Activated naive CD8-positive, alpha-beta T cell treated with anti-CD3 and anti-CD28 coated beads, Interleukin-2, amount 50 U/mL, for 24 hours (primary cell): ENCODE data around the gene ATP7A.
"Not testable (repeated sequence)": the region's sequence is repeated elsewhere in the genome, so short reads cannot be mapped to it uniquely, and the experiment has no call there.

ENCODE experiments used
- ATAC-seq: fragments of 150-1000 bp; cut with Tn5 transposase; one replicate; pipeline ENCODE4 v1.10.0; 2021
- DNase-seq: peaks from one replicate; pipeline ENCODE4 v3.0.0; 2021
- H3K27ac Mint-ChIP-seq: one replicate; pipeline ENCODE4 v1.8.0; 2021; ENCODE audit warnings: mild to moderate bottlenecking, mixed read lengths
- H3K27me3 Mint-ChIP-seq: one replicate; pipeline ENCODE4 v1.8.0; 2021; ENCODE audit warnings: mixed read lengths
- H3K36me3 Mint-ChIP-seq: one replicate; pipeline ENCODE4 v1.8.0; 2021; ENCODE audit warnings: low read depth, mixed read lengths
- H3K4me1 Mint-ChIP-seq: one replicate; pipeline ENCODE4 v1.8.0; 2021; ENCODE audit warnings: mixed read lengths
- H3K4me3 Mint-ChIP-seq: one replicate; pipeline ENCODE4 v1.8.0; 2021; ENCODE audit warnings: mild to moderate bottlenecking, moderate library complexity, mixed read lengths
- H3K9me3 Mint-ChIP-seq: one replicate; pipeline ENCODE4 v1.8.0; 2021; ENCODE audit warnings: mixed read lengths

The ATP7A gene

GRCh38 chrX:77910108-77910840, at the start of gene ATP7A:
TSS of gene ATP7A (plus strand) at chrX:77910693. CDS start at chrX:77971642, 60,949 bp downstream.
- peak; percentile 86 for DNase-seq
- H3K9me3 Mint-ChIP-seq, result no peaks in the 10 kb centered on the region
- peak; percentile 96 for ATAC-seq
- H3K27ac Mint-ChIP-seq, result peak within 1 kb of the TSS; percentile 91
- no peaks in the 10 kb centered on the region for H3K27me3 Mint-ChIP-seq
- peaks cover 17% of the 10 kb centered on the region for H3K4me1 Mint-ChIP-seq
- peaks cover 2% of the 10 kb centered on the region for H3K36me3 Mint-ChIP-seq
- H3K4me3 Mint-ChIP-seq, result peak within 1 kb of the TSS; percentile 91

- peaks cover 2% of the 10 kb centered on the region for H3K4me1 Mint-ChIP-seq
- DNase-seq (no peak), ATAC-seq (no peak)
- H3K36me3 Mint-ChIP-seq, result peaks cover 17% of the 10 kb centered on the region
- no peaks in the 10 kb centered on the region for H3K9me3 Mint-ChIP-seq
- H3K27me3 Mint-ChIP-seq, result no peaks in the 10 kb centered on the region
- H3K4me3 Mint-ChIP-seq, result no peak overlapping the region
- H3K27ac Mint-ChIP-seq, result no peak overlapping the region
Measured at GRCh38 chrX:77875372-77875771, 35.1 kb upstream of the ATP7A start.

DNA sequence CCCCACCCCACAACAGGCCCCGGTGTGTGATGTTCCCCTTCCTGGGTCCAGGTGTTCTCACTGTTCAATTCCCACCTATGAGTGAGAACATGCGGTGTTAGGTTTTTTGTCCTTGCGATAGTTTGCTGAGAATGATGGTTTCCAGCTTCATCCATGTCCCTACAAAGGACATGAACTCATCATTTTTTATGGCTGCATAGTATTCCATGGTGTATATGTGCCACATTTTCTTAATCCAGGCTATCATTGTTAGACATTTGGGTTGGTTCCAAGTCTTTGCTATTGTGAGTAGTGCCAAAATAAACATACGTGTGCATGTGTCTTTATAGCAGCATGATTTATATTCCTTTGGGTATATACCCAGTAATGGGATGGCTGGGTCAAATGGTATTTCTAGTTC, 29.1 kb upstream of the ATP7A start:
- not testable (repeated sequence) for H3K4me3 Mint-ChIP-seq, H3K27ac Mint-ChIP-seq, H3K9me3 Mint-ChIP-seq, H3K36me3 Mint-ChIP-seq, H3K4me1 Mint-ChIP-seq, DNase-seq, ATAC-seq, H3K27me3 Mint-ChIP-seq

GRCh38 chrX:77892887-77893286, 17.6 kb upstream of the ATP7A start:
- Mint-ChIP-seq H3K4me1 (peaks cover 36% of the 10 kb centered on the region), H3K36me3 (peaks cover 10% of the 10 kb centered on the region), H3K27ac (peak overlapping the region; percentile 34), H3K27me3 (no peaks in the 10 kb centered on the region), H3K9me3 (no peaks in the 10 kb centered on the region), H3K4me3 (peak overlapping the region; percentile 97)
- ATAC-seq (no peak), DNase-seq (no peak)

DNA sequence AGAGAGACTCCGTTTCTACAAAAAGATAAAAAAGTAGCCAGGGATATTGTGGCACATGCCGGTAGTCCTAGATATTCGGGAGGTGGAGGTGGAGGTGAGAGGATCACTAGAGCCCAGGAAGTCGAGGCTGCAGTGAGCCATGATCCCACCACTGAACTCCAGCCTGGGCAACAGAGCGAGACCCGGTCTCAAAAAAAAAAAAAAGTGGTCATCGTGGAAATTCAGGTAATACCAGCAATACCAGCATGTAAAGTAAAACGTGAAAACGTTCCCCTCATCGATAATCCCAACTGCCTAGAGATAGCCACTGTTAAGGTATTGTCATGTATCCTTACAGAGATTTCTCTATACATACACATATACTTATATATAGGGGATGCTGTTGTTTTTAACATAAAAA, 16.8 kb upstream of the ATP7A start:
- Mint-ChIP-seq H3K27me3 (no peaks in the 10 kb centered on the region), H3K27ac (no peak overlapping the region), H3K36me3 (peaks cover 10% of the 10 kb centered on the region), H3K4me3 (peak overlapping the region; percentile 97), H3K4me1 (peaks cover 36% of the 10 kb centered on the region), H3K9me3 (no peaks in the 10 kb centered on the region)
- no peak for DNase-seq
- ATAC-seq, result no peak

- peak; percentile 96 for ATAC-seq
Measured at GRCh38 chrX:77894921-77895886, 15.3 kb upstream of the ATP7A start, which contains the start of gene MAGT1. TSS of gene MAGT1 (minus strand) at chrX:77895435. CDS start at chrX:77895410, 25 bp downstream.

GRCh38 chrX:77899081-77899828, 11.2 kb upstream of the ATP7A start, which contains the start of gene COX7B:
TSS of gene COX7B (plus strand) at chrX:77899468. CDS start at chrX:77899554, 86 bp downstream.
- H3K27ac Mint-ChIP-seq, result peak within 1 kb of the TSS; percentile 89
- peak within 1 kb of the TSS; percentile 94 for H3K4me3 Mint-ChIP-seq
- H3K4me1 Mint-ChIP-seq, result peaks cover 28% of the 10 kb centered on the region
- peak; percentile 41 for DNase-seq
- peak; percentile 67 for ATAC-seq
- no peaks in the 10 kb centered on the region for H3K27me3 Mint-ChIP-seq
- H3K36me3 Mint-ChIP-seq, result peaks cover 18% of the 10 kb centered on the region
- H3K9me3 Mint-ChIP-seq, result no peaks in the 10 kb centered on the region

More at GRCh38 chrX:77894921-77895886, 15.3 kb upstream of the ATP7A start, which contains the start of gene MAGT1:
- no peaks in the 10 kb centered on the region for H3K27me3 Mint-ChIP-seq
- peak; percentile 81 for DNase-seq
- peak within 1 kb of the TSS; percentile 97 for H3K4me3 Mint-ChIP-seq
- H3K4me1 Mint-ChIP-seq, result peaks cover 34% of the 10 kb centered on the region
- no peaks in the 10 kb centered on the region for H3K9me3 Mint-ChIP-seq
- peak within 1 kb of the TSS; percentile 94 for H3K27ac Mint-ChIP-seq
- peaks cover 7% of the 10 kb centered on the region for H3K36me3 Mint-ChIP-seq

DNA sequence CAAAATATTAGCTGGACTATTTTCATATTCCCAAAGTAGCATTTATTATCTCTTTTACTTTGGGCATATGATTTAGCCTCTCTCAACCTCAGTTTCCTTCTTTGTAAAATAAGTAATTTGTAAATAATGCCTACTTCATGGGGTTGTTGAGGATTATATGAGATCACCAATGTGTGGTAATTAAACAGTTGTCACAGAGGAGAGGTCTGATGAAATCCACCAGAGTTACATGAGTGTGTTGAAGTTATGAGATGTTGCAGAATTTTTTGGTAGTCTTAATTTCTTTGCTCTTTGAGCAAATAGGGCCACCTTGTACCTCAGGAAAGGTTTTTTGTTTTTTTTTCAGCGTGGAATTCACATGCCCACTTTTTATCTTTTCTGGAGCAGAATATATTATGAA, 9.8 kb upstream of the ATP7A start:
- H3K36me3 Mint-ChIP-seq, result peaks cover 24% of the 10 kb centered on the region
- H3K9me3 Mint-ChIP-seq, result no peaks in the 10 kb centered on the region
- H3K27ac Mint-ChIP-seq, result peak overlapping the region; percentile 89
- H3K4me3 Mint-ChIP-seq, result peak overlapping the region; percentile 94
- ATAC-seq (no peak), DNase-seq (no peak)
- no peaks in the 10 kb centered on the region for H3K27me3 Mint-ChIP-seq
- H3K4me1 Mint-ChIP-seq, result peaks cover 26% of the 10 kb centered on the region

GRCh38 chrX:77901506-77901905, 9.0 kb upstream of the ATP7A start:
- peak overlapping the region; percentile 60 for H3K27ac Mint-ChIP-seq
- H3K4me1 Mint-ChIP-seq, result peaks cover 25% of the 10 kb centered on the region
- no peaks in the 10 kb centered on the region for H3K9me3 Mint-ChIP-seq
- no peaks in the 10 kb centered on the region for H3K27me3 Mint-ChIP-seq
- H3K4me3 Mint-ChIP-seq, result peak overlapping the region; percentile 94
- H3K36me3 Mint-ChIP-seq, result peaks cover 26% of the 10 kb centered on the region
- DNase-seq (no peak), ATAC-seq (no peak)

DNA sequence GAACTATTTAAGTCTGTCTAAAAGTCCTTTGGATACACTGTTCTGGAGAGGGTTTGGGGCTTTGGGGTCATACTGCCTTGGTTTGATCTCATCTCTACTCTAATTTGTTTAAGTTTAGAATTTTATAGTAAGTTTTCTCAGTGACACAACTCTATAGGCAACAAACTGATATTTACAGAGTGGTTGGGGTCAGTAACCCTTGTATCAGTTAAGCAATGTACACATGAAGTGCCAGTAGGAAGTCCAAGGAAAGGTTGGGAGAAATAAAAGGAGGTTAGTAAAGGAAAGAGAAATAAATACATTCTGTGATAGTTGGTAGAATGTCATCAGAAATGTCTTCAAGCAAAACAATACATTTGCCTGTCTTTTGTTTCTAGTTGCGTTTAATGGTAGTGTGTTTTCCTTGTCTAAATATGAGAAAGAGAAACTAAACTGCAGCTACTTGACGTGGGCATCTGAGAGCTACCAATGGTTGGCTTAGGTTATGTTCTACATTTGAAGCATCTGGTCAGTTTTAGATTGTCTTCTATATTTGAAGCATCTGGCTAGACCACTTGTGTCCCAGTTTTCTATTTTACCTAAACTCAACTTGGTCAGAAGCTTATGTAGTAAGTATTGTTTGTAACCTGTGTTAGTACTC, 6.9 kb downstream of the ATP7A start:
- peak overlapping the region; percentile 70 for H3K4me3 Mint-ChIP-seq
- H3K4me1 Mint-ChIP-seq, result peaks cover 25% of the 10 kb centered on the region
- H3K9me3 Mint-ChIP-seq, result no peaks in the 10 kb centered on the region
- no peak overlapping the region for H3K27ac Mint-ChIP-seq
- DNase-seq (no peak), ATAC-seq (no peak)
- H3K27me3 Mint-ChIP-seq, result no peaks in the 10 kb centered on the region
- peaks cover 3% of the 10 kb centered on the region for H3K36me3 Mint-ChIP-seq

GRCh38 chrX:77918568-77918967, 8.1 kb downstream of the ATP7A start:
- H3K27ac Mint-ChIP-seq, result no peak overlapping the region
- no peaks in the 10 kb centered on the region for H3K27me3 Mint-ChIP-seq
- no peak for DNase-seq
- H3K4me3 Mint-ChIP-seq, result no peak overlapping the region
- H3K4me1 Mint-ChIP-seq, result peaks cover 25% of the 10 kb centered on the region
- no peak for ATAC-seq
- H3K9me3 Mint-ChIP-seq, result no peaks in the 10 kb centered on the region
- H3K36me3 Mint-ChIP-seq, result peaks cover 3% of the 10 kb centered on the region

GRCh38 chrX:77919370-77919769, 8.9 kb downstream of the ATP7A start:
- not testable (repeated sequence) for H3K9me3 Mint-ChIP-seq, H3K27ac Mint-ChIP-seq, H3K27me3 Mint-ChIP-seq, DNase-seq, H3K36me3 Mint-ChIP-seq, ATAC-seq, H3K4me3 Mint-ChIP-seq
- peaks cover 26% of the 10 kb centered on the region for H3K4me1 Mint-ChIP-seq

DNA sequence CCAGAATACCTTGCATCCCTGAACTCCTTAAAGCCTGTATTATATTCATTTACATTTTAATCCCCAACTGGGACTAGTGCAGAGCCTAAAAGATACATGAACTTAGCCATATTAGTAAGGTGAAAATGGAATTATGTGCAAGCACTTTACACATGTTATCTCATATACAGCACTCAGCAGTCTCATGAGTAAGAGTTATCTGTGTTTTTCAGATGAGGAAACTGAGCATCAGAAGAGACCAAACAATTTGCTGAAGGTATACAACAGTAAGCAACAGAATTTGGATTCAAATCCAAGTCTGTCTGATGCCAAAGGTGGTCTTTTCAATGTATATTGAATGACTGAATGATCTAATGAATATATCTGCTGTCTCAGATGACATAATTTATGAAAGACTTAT, 12.3 kb downstream of the ATP7A start:
- DNase-seq, result no peak
- H3K9me3 Mint-ChIP-seq, result no peaks in the 10 kb centered on the region
- H3K4me1 Mint-ChIP-seq, result peaks cover 19% of the 10 kb centered on the region
- peaks cover 3% of the 10 kb centered on the region for H3K36me3 Mint-ChIP-seq
- ATAC-seq, result no peak
- H3K27ac Mint-ChIP-seq, result no peak overlapping the region
- no peak overlapping the region for H3K4me3 Mint-ChIP-seq
- H3K27me3 Mint-ChIP-seq, result no peaks in the 10 kb centered on the region
